ENCODE data around the gene FGF3. TPM values are rescaled to one million over a fixed set of nuclear protein-coding genes. Genes with fewer than 3 reads are reported as not detected.

The FGF3 gene
- polyA plus RNA-seq, 1 donor (not counting 4 experiments of a cell fraction or from before 2014, with no cell fraction given) = not detected

DNA sequence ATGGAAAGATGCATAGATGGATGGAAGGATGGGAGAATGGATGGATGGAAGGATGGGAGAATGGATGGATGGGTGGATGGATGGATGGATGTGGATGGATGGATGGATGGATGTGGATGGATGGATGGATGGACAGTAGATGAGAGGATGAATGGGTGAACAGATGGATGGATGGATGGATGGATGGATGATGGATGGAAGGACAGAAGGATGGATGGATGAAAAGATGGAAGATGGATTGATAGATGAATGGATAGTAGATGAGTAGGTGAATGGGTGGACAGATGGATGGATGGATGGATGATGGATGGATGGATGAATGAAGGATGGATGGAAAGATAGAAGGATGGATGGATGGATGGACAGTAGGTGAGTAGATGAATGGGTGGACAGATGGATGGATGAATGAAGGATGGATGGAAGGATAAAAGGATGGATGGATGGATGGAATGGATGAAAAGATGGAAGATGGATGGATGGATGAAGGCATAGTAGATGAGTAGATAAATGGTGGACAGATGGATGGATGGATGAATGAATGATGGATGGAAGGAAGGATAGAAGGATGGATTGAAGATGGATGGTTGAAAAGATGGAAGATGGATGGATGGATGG lies 15.5 kb downstream of the FGF3 start:
- dilution Hi-C loops (cut with MboI; ENCODE audit: extremely low pct_ligation_motif_present, low sequenced_read_pairs) = no loop called here
- Histone ChIP-seq H3K9ac (ENCODE audit: control insufficient read depth, extremely low read depth, insufficient read depth, low read length) (no peak overlapping the region), H3K36me3 (ENCODE audit: control insufficient read depth in 2 of 2, extremely low read depth in 1 of 2, insufficient read depth in 2 of 2, low read length in 2 of 2) (no peaks in the 10 kb centered on the region), H3K4me2 (ENCODE audit: control insufficient read depth, extremely low read depth, insufficient read depth, low read depth, low read length) (no peak overlapping the region), H3K9me3 (ENCODE audit: control insufficient read depth, low read depth, low read length) (no peaks in the 10 kb centered on the region), H3K4me1 (ENCODE audit: control insufficient read depth, extremely low read depth, insufficient read depth, low read length) (no peaks in the 10 kb centered on the region), H3K9me1 (ENCODE audit: control insufficient read depth, extremely low read depth, insufficient read depth, low read length) (no peaks in the 10 kb centered on the region), H2AFZ (ENCODE audit: control insufficient read depth, low read length) (no peak overlapping the region), H4K20me1 (ENCODE audit: control insufficient read depth, extremely low read depth, insufficient read depth, low read length) (no peaks in the 10 kb centered on the region), H3K27ac (ENCODE audit: control insufficient read depth, insufficient read depth, low read length) (no peak overlapping the region), H3K4me3 (ENCODE audit: control insufficient read depth in 2 of 3, extremely low read depth in 1 of 3, insufficient read depth in 2 of 3, low read depth in 1 of 3, low read length in 3 of 3) (no peak overlapping the region), H3K27me3 (ENCODE audit: control insufficient read depth, extremely low read depth, insufficient read depth, low read length) (peaks cover 12% of the 10 kb centered on the region), H3K79me2 (ENCODE audit: control insufficient read depth, insufficient read depth, low read length) (no peaks in the 10 kb centered on the region)
- DNase-seq (ENCODE audit: low read depth, low spot score) (no peak), FAIRE-seq (no peak)
- TF ChIP-seq EZH2 (IDR thresholded peaks at IDR 0.05; ENCODE audit: low read length) (no peak), CTCF (optimal IDR thresholded peaks at IDR 0.05 in 1 of 3, IDR thresholded peaks at IDR 0.05 in 1 of 3, conservative IDR thresholded peaks at IDR 0.05 in 1 of 3; ENCODE audit: extremely low read depth in 1 of 3, insufficient read depth in 2 of 3, low read length in 3 of 3) (no peak)

DNA sequence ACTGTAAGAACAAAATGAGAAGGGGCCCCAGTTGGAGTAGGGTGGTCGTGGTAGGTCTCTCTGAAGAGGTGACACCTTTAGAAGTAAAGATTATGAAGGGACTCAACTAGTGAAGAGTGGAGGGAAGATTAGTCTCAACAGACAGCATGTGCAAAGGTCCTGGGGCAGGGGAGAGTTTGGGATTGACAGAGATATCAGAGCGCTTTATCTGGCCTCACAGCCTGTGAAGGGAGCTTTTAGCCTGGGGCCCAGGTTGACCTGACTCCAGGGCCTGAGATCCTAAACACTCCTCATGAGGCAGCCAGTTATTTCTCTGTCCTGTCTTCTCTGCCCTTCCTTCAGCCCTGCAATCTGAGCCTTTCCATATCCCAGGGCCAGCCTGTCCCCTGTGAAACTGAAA lies 16.2 kb downstream of the FGF3 start:
- no peak for FAIRE-seq
- Histone ChIP-seq H3K9ac (ENCODE audit: control insufficient read depth, extremely low read depth, insufficient read depth, low read length) (no peak overlapping the region), H3K79me2 (ENCODE audit: control insufficient read depth, insufficient read depth, low read length) (no peaks in the 10 kb centered on the region), H3K9me3 (ENCODE audit: control insufficient read depth, low read depth, low read length) (no peaks in the 10 kb centered on the region), H3K4me2 (ENCODE audit: control insufficient read depth, extremely low read depth, insufficient read depth, low read depth, low read length) (no peak overlapping the region), H3K27me3 (ENCODE audit: control insufficient read depth, extremely low read depth, insufficient read depth, low read length) (peaks cover 6% of the 10 kb centered on the region), H3K36me3 (ENCODE audit: control insufficient read depth in 2 of 2, extremely low read depth in 1 of 2, insufficient read depth in 2 of 2, low read length in 2 of 2) (no peaks in the 10 kb centered on the region), H4K20me1 (ENCODE audit: control insufficient read depth, extremely low read depth, insufficient read depth, low read length) (no peaks in the 10 kb centered on the region), H3K27ac (ENCODE audit: control insufficient read depth, insufficient read depth, low read length) (no peak overlapping the region), H2AFZ (ENCODE audit: control insufficient read depth, low read length) (no peak overlapping the region), H3K4me1 (ENCODE audit: control insufficient read depth, extremely low read depth, insufficient read depth, low read length) (no peaks in the 10 kb centered on the region), H3K4me3 (ENCODE audit: control insufficient read depth in 2 of 3, extremely low read depth in 1 of 3, insufficient read depth in 2 of 3, low read depth in 1 of 3, low read length in 3 of 3) (no peak overlapping the region), H3K9me1 (ENCODE audit: control insufficient read depth, extremely low read depth, insufficient read depth, low read length) (no peaks in the 10 kb centered on the region)
- DNase-seq (ENCODE audit: low read depth, low spot score) = no peak
- TF ChIP-seq EZH2 (IDR thresholded peaks at IDR 0.05; ENCODE audit: low read length) (no peak), CTCF (optimal IDR thresholded peaks at IDR 0.05 in 1 of 3, IDR thresholded peaks at IDR 0.05 in 1 of 3, conservative IDR thresholded peaks at IDR 0.05 in 1 of 3; ENCODE audit: extremely low read depth in 1 of 3, insufficient read depth in 2 of 3, low read length in 3 of 3) (no peak)
- dilution Hi-C loops (cut with MboI; ENCODE audit: extremely low pct_ligation_motif_present, low sequenced_read_pairs) = no loop called here
